SU-DHL-6 (cell line): ENCODE data around the gene ROCK2.

ENCODE experiments used
- EZH2phosphoT487 ChIP-seq: fragments of 200-600 bp; sonication (generic), shearing (Covaris generic); conservative IDR thresholded peaks from 2 replicates; pipeline ENCODE4 v1.6.1; 2018; ENCODE audit warnings: mild to moderate bottlenecking, antibody characterized with exemption, low read length, moderate library complexity, mixed read lengths
- TF ChIP-seq, protein P1 (sequence below): fragments of 200-600 bp; sonication (generic); IDR thresholded peaks from one replicate; pipeline ENCODE4 v1.5.1; 2017; ENCODE audit warnings: antibody characterized with exemption, mild to moderate bottlenecking, low read length, moderate library complexity; ENCODE audit not compliant: insufficient read depth, poor library complexity, severe bottlenecking

DNA sequence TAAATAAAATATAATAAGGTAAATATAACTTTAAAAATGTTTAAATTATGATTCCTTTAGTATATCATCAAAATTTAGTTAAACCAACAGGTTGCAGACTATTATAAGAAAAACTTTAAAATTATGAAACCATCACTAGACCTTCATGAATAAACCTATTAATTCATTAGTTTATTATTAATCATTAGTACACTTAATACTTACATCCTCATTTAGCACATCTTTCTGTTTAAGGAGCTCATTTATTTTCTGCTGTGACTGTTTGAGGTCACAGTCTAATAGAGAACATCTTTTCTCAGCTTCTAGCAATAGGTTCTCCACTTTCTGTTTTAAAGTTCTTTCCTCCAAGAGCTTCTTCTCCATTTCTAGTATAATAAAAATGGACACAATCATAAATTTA is 136.4 kb downstream of the ROCK2 start:
- TF ChIP-seq, protein P1, sequence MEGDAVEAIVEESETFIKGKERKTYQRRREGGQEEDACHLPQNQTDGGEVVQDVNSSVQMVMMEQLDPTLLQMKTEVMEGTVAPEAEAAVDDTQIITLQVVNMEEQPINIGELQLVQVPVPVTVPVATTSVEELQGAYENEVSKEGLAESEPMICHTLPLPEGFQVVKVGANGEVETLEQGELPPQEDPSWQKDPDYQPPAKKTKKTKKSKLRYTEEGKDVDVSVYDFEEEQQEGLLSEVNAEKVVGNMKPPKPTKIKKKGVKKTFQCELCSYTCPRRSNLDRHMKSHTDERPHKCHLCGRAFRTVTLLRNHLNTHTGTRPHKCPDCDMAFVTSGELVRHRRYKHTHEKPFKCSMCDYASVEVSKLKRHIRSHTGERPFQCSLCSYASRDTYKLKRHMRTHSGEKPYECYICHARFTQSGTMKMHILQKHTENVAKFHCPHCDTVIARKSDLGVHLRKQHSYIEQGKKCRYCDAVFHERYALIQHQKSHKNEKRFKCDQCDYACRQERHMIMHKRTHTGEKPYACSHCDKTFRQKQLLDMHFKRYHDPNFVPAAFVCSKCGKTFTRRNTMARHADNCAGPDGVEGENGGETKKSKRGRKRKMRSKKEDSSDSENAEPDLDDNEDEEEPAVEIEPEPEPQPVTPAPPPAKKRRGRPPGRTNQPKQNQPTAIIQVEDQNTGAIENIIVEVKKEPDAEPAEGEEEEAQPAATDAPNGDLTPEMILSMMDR, result no peak
- no peak for TF ChIP-seq EZH2phosphoT487
